Measurements from ENCODE around the gene ARMCX1.
A peak's percentile ranks its signal among the peaks of the same experiment; 100 is the strongest.
"Not testable (repeated sequence)": the region's sequence is repeated elsewhere in the genome, so short reads cannot be mapped to it uniquely, and the experiment has no call there.

Gene ARMCX1

GRCh38 chrX:101550362-101550750 is at the start of gene ARMCX1:
Gene ARMCX1, plus strand, starts transcription at chrX:101550547. Its CDS starts 2,384 bp downstream, at chrX:101552931.
- peak within 1 kb of the TSS; percentile 61 for H3K4me3 ChIP-seq (ENCODE audit: low read depth, low read length)
- DNase-seq (ENCODE audit: low read depth), result peak; percentile 53
- no peak for TF ChIP-seq CTCF (IDR thresholded peaks at IDR 0.05; ENCODE audit: insufficient read depth, low read depth, low read length, missing control alignments)

GRCh38 chrX:101502929-101503328 is 47.4 kb upstream of the ARMCX1 start:
- not testable (repeated sequence) for DNase-seq (ENCODE audit: low read depth); H3K4me3 ChIP-seq (ENCODE audit: low read depth, low read length)

GRCh38 chrX:101507372-101507771 is 43.0 kb upstream of the ARMCX1 start:
- no peak for TF ChIP-seq CTCF (IDR thresholded peaks at IDR 0.05; ENCODE audit: insufficient read depth, low read depth, low read length, missing control alignments)
- no peak overlapping the region for H3K4me3 ChIP-seq (ENCODE audit: low read depth, low read length)
- no peak for DNase-seq (ENCODE audit: low read depth)

GRCh38 chrX:101507986-101508385 is 42.4 kb upstream of the ARMCX1 start:
- TF ChIP-seq CTCF (IDR thresholded peaks at IDR 0.05; ENCODE audit: insufficient read depth, low read depth, low read length, missing control alignments), result no peak

GRCh38 chrX:101530944-101531343 is 19.4 kb upstream of the ARMCX1 start:
- TF ChIP-seq CTCF (IDR thresholded peaks at IDR 0.05; ENCODE audit: insufficient read depth, low read depth, low read length, missing control alignments), result no peak
- no peak for DNase-seq (ENCODE audit: low read depth)
- no peak overlapping the region for H3K4me3 ChIP-seq (ENCODE audit: low read depth, low read length)

More at GRCh38 chrX:101507986-101508385, 42.4 kb upstream of the ARMCX1 start:
- DNase-seq (ENCODE audit: low read depth), result no peak
- no peak overlapping the region for H3K4me3 ChIP-seq (ENCODE audit: low read depth, low read length)

- DNase-seq (ENCODE audit: low read depth), result no peak
- H3K4me3 ChIP-seq (ENCODE audit: low read depth, low read length), result no peak overlapping the region
- TF ChIP-seq CTCF (IDR thresholded peaks at IDR 0.05; ENCODE audit: insufficient read depth, low read depth, low read length, missing control alignments), result no peak
These were observed 11.2 kb upstream of the ARMCX1 start for GRCh38 chrX:101539116-101539515.

GRCh38 chrX:101550751-101551379 is 518 bp downstream of the ARMCX1 start:
- peak overlapping the region; percentile 61 for H3K4me3 ChIP-seq (ENCODE audit: low read depth, low read length)
- DNase-seq (ENCODE audit: low read depth), result no peak
- TF ChIP-seq CTCF (IDR thresholded peaks at IDR 0.05; ENCODE audit: insufficient read depth, low read depth, low read length, missing control alignments), result no peak

All from GM12865 (cell line).